GM18499 (cell line): ENCODE data around the gene TMEM129.

Experiments used
- ATAC-seq: cut with Tn5 transposase; IDR thresholded peaks from one replicate; pipeline ENCODE4 v1.9.1; 2021; ENCODE audit warnings: moderate number of reproducible peaks; ENCODE audit not compliant: insufficient read depth, unreplicated experiment

TMEM129 gene

GRCh38 chr4:1721003-1721665, at the start of gene TMEM129, which contains the start of gene TACC3:
TSS of gene TMEM129 (minus strand) at chr4:1721323. CDS start at chr4:1720837, 486 bp downstream.
TSS of gene TACC3 (plus strand) at chr4:1721521. CDS start at chr4:1723422, 1,901 bp downstream.
- ATAC-seq, result peak; percentile 61

GRCh38 chr4:1770791-1771231, 49.7 kb upstream of the TMEM129 start:
- ATAC-seq, result no peak

GRCh38 chr4:1770245-1770644, 49.1 kb upstream of the TMEM129 start:
- ATAC-seq, result no peak

- ATAC-seq, result no peak
Measured at GRCh38 chr4:1769692-1770091, 48.6 kb upstream of the TMEM129 start.

- ATAC-seq, result no peak
Measured at GRCh38 chr4:1768367-1769034, 47.4 kb upstream of the TMEM129 start.

GRCh38 chr4:1767770-1768366, 46.7 kb upstream of the TMEM129 start:
- ATAC-seq, result no peak

- ATAC-seq, result no peak
Measured at GRCh38 chr4:1767061-1767769, 46.1 kb upstream of the TMEM129 start.

GRCh38 chr4:1766106-1767060, 45.3 kb upstream of the TMEM129 start:
- no peak for ATAC-seq

GRCh38 chr4:1765409-1766072, 44.4 kb upstream of the TMEM129 start:
- no peak for ATAC-seq

- ATAC-seq, result no peak
Measured at GRCh38 chr4:1764670-1765069, 43.5 kb upstream of the TMEM129 start.

GRCh38 chr4:1763550-1764080, 42.5 kb upstream of the TMEM129 start:
- no peak for ATAC-seq

GRCh38 chr4:1763070-1763549, 42.0 kb upstream of the TMEM129 start:
- ATAC-seq, result no peak

- no peak for ATAC-seq
Measured at GRCh38 chr4:1762264-1763010, 41.3 kb upstream of the TMEM129 start.

GRCh38 chr4:1761130-1761689, 40.1 kb upstream of the TMEM129 start:
- ATAC-seq, result no peak

GRCh38 chr4:1760521-1761071, 39.5 kb upstream of the TMEM129 start:
- no peak for ATAC-seq

- ATAC-seq, result no peak
Measured at GRCh38 chr4:1759818-1760223, 38.7 kb upstream of the TMEM129 start.

- no peak for ATAC-seq
Measured at GRCh38 chr4:1759170-1759817, 38.2 kb upstream of the TMEM129 start.
